Osteoblast (primary cell): Measurements from ENCODE around the gene SCAMP1. TPM values are rescaled to one million over a fixed set of nuclear protein-coding genes. Genes with fewer than 3 reads are reported as not detected.

Source experiments
- DNase-seq: peaks from one replicate; pipeline ENCODE4 v3.0.0; 2011; ENCODE audit warnings: low spot score, mixed read lengths; ENCODE audit not compliant: insufficient read length; ENCODE audit errors: missing footprints
- H2AFZ ChIP-seq: 2 replicates; pipeline ENCODE4 v1.6.0; 2011; ENCODE audit warnings: mild to moderate bottlenecking, low read length
- H3K27ac ChIP-seq: 2 replicates; pipeline ENCODE4 v1.5.1; 2011; ENCODE audit warnings: mild to moderate bottlenecking, low read depth, low read length, moderate library complexity
- H3K27me3 ChIP-seq: 2 replicates; pipeline ENCODE4 v1.6.0; 2012; ENCODE audit warnings: mild to moderate bottlenecking, control low read depth, inconsistent platforms, low read length, moderate library complexity; ENCODE audit not compliant: insufficient read depth
- H3K36me3 ChIP-seq: 2 replicates; pipeline ENCODE4 v1.5.1; 2011; ENCODE audit warnings: mild to moderate bottlenecking, low read length, control low read depth, moderate library complexity; ENCODE audit not compliant: insufficient read depth
- H3K4me1 ChIP-seq: 2 replicates; pipeline ENCODE4 v1.5.1; 2011; ENCODE audit warnings: mild to moderate bottlenecking, low read length, control low read depth, moderate library complexity; ENCODE audit not compliant: insufficient read depth
- H3K4me2 ChIP-seq: 2 replicates; pipeline ENCODE4 v1.6.0; 2011; ENCODE audit warnings: mild to moderate bottlenecking, low read length; ENCODE audit not compliant: insufficient read depth
- H3K4me3 ChIP-seq: fragments of 200-600 bp; sonication (generic); 3 replicates; pipeline ENCODE4 v1.5.1; 2012; ENCODE audit warnings: mild to moderate bottlenecking, low read length, inconsistent platforms; ENCODE audit not compliant: insufficient read depth
- H3K79me2 ChIP-seq: 2 replicates; pipeline ENCODE4 v1.6.0; 2012; ENCODE audit warnings: mild to moderate bottlenecking, low read length, control low read depth, inconsistent platforms; ENCODE audit not compliant: insufficient read depth
- H3K9me3 ChIP-seq: 2 replicates; pipeline ENCODE4 v1.5.1; 2011; ENCODE audit warnings: low read depth, low read length, control low read depth
- H4K20me1 ChIP-seq: 2 replicates; pipeline ENCODE4 v1.6.0; 2012; ENCODE audit warnings: mild to moderate bottlenecking, low read length, control low read depth; ENCODE audit not compliant: insufficient read depth
- total RNA-seq: library from RNA; depleted of rRNA; stranded (reverse); fragments of >200 nt; gene quantifications from 2 replicates; pipeline ENCODE4 v1.2.3, GENCODE V29; 2012
- TF ChIP-seq, protein P1 (sequence below): IDR thresholded peaks from 2 replicates; pipeline ENCODE4 v1.5.1; 2011; ENCODE audit warnings: mild to moderate bottlenecking, low read depth, low read length, moderate library complexity; ENCODE audit errors: extremely low read depth

The SCAMP1 gene
- total RNA-seq, 1 donor: 70.2 TPM

DNA sequence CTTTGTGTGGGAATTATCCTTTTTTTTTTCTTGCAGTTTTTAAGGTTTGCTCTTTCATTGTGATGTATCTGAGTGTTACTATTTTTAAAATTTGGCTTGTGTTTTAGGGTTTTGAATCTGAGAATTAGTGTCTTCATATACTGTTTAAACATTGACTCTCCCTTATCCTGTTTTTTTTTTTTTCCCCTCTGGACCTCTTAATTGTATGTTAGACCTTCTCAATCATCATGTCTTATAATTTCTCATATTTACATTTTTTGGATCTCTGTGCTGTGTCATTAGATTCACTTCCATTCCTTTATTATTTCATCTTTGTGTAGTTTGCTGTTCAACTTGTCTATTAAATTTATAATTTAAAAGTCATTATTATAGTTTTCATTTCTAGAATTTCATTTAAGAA is 47.0 kb downstream of the SCAMP1 start:
- peaks cover 51% of the 10 kb centered on the region for H3K79me2 ChIP-seq

DNA sequence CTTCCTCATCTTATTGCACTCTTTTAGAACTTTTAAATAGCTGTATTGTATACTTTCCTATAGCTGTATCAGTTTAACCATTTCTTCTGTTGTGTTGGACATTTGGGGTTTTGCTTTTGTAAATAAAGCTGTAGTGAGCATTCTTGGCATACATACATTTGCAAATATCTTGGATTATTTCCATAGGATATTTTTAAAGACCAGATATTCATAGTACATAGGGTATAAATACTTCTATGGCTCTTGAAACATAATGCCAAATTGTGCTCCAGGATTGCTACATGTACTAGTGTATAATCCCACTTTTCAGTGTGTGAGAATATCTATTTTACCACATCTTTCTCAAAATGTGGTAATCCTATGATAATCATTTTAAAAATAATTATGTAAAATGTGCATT is 51.2 kb downstream of the SCAMP1 start:
- TF ChIP-seq, protein P1, sequence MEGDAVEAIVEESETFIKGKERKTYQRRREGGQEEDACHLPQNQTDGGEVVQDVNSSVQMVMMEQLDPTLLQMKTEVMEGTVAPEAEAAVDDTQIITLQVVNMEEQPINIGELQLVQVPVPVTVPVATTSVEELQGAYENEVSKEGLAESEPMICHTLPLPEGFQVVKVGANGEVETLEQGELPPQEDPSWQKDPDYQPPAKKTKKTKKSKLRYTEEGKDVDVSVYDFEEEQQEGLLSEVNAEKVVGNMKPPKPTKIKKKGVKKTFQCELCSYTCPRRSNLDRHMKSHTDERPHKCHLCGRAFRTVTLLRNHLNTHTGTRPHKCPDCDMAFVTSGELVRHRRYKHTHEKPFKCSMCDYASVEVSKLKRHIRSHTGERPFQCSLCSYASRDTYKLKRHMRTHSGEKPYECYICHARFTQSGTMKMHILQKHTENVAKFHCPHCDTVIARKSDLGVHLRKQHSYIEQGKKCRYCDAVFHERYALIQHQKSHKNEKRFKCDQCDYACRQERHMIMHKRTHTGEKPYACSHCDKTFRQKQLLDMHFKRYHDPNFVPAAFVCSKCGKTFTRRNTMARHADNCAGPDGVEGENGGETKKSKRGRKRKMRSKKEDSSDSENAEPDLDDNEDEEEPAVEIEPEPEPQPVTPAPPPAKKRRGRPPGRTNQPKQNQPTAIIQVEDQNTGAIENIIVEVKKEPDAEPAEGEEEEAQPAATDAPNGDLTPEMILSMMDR: no peak

More for the DNA sequence above, 47.0 kb downstream of the SCAMP1 start:
- no peaks in the 10 kb centered on the region for H3K36me3 ChIP-seq
- H3K4me3 ChIP-seq: no peak overlapping the region
- no peak overlapping the region for H2AFZ ChIP-seq
- no peaks in the 10 kb centered on the region for H4K20me1 ChIP-seq
- TF ChIP-seq, protein P1: no peak
- H3K9me3 ChIP-seq: no peaks in the 10 kb centered on the region
- DNase-seq: no peak
- peaks cover 10% of the 10 kb centered on the region for H3K4me1 ChIP-seq
- H3K4me2 ChIP-seq: no peak overlapping the region
- no peak overlapping the region for H3K27ac ChIP-seq
- H3K27me3 ChIP-seq: no peaks in the 10 kb centered on the region

DNA sequence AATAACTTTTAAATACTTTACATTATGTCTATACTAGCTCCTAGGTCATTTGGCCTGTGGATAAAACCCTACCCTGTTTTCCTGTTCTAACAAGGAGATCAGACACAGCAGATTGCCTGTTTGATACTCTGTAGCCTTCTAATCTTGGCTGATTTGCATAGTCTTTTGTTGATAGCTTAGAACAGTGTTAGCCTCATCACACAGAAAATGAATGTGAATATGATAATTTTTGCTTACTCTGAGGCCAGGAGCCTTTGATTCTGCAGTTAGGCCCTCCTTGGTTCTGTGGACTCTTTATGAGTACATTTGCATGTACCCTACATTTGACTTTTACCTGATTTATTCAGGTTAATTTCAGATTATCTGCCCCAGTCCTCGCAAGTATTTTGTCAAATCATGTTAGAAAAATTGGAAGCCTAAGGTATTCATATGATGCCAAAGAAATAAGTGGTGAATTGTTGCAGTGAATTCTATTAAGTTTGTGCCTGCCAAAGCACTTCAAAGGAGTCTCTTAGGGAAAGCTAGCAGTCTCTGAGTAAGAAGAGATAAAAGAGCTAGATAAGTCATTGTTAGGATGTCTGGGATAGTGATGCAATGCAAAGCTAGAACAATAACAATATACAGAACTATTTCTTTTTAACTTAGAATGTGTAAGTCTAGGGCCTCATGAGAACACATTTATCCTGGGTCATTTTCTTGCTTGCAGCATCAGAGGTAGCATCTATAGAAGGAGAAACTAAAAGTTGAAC is 56.4 kb downstream of the SCAMP1 start:
- Histone ChIP-seq H2AFZ (no peak overlapping the region), H3K9me3 (no peaks in the 10 kb centered on the region), H3K79me2 (peaks cover 9% of the 10 kb centered on the region), H3K4me1 (no peaks in the 10 kb centered on the region), H3K36me3 (peaks cover 6% of the 10 kb centered on the region), H3K27ac (no peak overlapping the region), H3K4me2 (no peak overlapping the region), H3K4me3 (no peak overlapping the region), H4K20me1 (no peaks in the 10 kb centered on the region), H3K27me3 (no peaks in the 10 kb centered on the region)
- TF ChIP-seq, protein P1: no peak
- no peak for DNase-seq

More for the DNA sequence above, 51.2 kb downstream of the SCAMP1 start:
- no peaks in the 10 kb centered on the region for H3K9me3 ChIP-seq
- H3K27me3 ChIP-seq: no peaks in the 10 kb centered on the region
- H4K20me1 ChIP-seq: no peaks in the 10 kb centered on the region
- peaks cover 4% of the 10 kb centered on the region for H3K4me1 ChIP-seq
- no peak for DNase-seq
- H3K36me3 ChIP-seq: no peaks in the 10 kb centered on the region
- no peak overlapping the region for H3K4me2 ChIP-seq
- H3K79me2 ChIP-seq: peaks cover 39% of the 10 kb centered on the region
- H2AFZ ChIP-seq: no peak overlapping the region
- no peak overlapping the region for H3K27ac ChIP-seq
- no peak overlapping the region for H3K4me3 ChIP-seq

DNA sequence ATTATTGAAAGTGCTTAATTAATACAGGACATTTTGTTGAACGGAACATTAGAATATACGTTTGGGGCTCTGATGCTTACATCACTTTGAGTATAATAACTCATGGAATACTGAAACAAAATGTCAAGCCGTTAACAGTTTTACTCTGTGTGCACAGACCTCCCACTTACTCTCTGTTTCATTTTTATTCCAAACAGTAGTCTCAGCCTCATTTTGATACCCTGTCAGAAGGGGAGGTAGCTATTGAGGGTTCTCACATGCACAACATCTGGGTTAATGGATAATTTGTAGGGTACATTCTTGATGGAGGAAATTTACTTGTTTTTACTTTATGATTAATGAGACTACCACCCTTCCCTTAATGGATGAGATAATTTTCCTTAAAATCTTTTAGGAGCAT is 59.0 kb downstream of the SCAMP1 start:
- Histone ChIP-seq H4K20me1 (no peaks in the 10 kb centered on the region), H3K4me2 (no peak overlapping the region), H3K4me1 (no peaks in the 10 kb centered on the region), H3K9me3 (no peaks in the 10 kb centered on the region), H2AFZ (no peak overlapping the region), H3K27me3 (no peaks in the 10 kb centered on the region), H3K36me3 (peaks cover 6% of the 10 kb centered on the region), H3K79me2 (no peaks in the 10 kb centered on the region), H3K4me3 (no peak overlapping the region), H3K27ac (no peak overlapping the region)
- DNase-seq: no peak
- TF ChIP-seq, protein P1: no peak
